Effector memory CD8-positive, alpha-beta T cell (primary cell): Measurements from ENCODE around the gene CCDC126.

Experiments used
- ATAC-seq: fragments of 150-1000 bp; cut with Tn5 transposase; replicated peaks from 2 replicates; pipeline ENCODE4 v1.10.0; 2021; ENCODE audit warnings: mild to moderate bottlenecking, moderate library complexity
- DNase-seq, 3 experiments: peaks; one replicate each; pipeline ENCODE4 v3.0.0; 2021
- H3K27ac Mint-ChIP-seq, 2 donors: one replicate each; pipeline ENCODE4 v1.8.0; 2022; ENCODE audit warnings: mild to moderate bottlenecking in 2 of 2, mixed read lengths in 2 of 2, moderate library complexity in 2 of 2
- H3K27me3 Mint-ChIP-seq, 2 donors: one replicate each; pipeline ENCODE4 v1.8.0; 2022; ENCODE audit warnings: mixed read lengths in 2 of 2
- H3K36me3 Mint-ChIP-seq: one replicate; pipeline ENCODE4 v1.8.0; 2022; ENCODE audit warnings: mild to moderate bottlenecking, moderate library complexity, mixed read lengths; ENCODE audit not compliant: insufficient read depth
- H3K4me1 Mint-ChIP-seq, 2 donors: one replicate each; pipeline ENCODE4 v1.8.0; 2022; ENCODE audit warnings: low read depth in 2 of 2, mixed read lengths in 2 of 2
- H3K4me3 Mint-ChIP-seq, 2 donors: one replicate each; pipeline ENCODE4 v1.8.0; 2022; ENCODE audit warnings: mild to moderate bottlenecking in 2 of 2, mixed read lengths in 2 of 2, moderate library complexity in 2 of 2
- H3K9me3 Mint-ChIP-seq, 2 donors: one replicate each; pipeline ENCODE4 v1.8.0; 2022; ENCODE audit warnings: mixed read lengths in 2 of 2

The CCDC126 gene

DNA sequence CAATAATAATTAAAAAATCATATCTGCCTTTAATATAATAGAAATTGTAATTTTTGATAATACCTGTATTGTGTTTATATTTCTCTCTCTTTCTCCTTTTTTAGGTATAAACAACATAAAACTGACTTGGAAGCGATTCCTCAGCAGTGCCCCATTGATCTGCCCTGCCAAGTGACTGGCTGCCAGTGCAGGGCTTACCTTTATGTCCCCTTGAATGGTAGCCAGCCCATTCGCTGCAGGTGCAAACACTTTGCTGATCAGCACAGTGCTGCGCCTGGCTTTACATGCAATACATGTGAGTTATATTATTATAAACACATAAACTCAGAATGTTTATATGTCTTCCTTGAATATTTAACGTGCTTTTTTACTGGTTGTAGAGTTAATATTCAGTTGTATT is 92.0 kb downstream of the CCDC126 start:
- no peaks in the 10 kb centered on the region for H3K9me3 Mint-ChIP-seq

DNA sequence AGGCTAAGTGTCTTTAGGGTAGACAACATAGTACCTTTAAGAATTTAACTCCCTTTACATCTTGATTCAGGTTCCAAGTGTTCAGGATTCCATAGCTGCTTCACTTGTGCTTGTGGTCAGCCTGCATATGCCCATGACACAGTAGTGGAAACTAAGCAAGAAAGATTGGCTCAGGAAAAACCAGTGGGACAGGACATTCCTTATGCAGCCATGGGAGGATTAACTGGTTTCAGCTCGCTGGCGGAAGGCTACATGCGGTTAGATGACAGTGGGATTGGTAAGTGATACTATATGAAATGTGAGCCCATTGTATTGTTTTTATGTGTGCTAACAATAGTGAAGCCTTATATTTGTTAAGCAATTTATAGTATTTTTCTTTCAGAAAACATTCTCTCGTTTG is 94.1 kb downstream of the CCDC126 start:
- DNase-seq, result no peak
- H3K27me3 Mint-ChIP-seq, result no peaks in the 10 kb centered on the region
- no peak for ATAC-seq
- H3K36me3 Mint-ChIP-seq, result peaks cover 35% of the 10 kb centered on the region
- H3K4me3 Mint-ChIP-seq, result no peak overlapping the region
- H3K27ac Mint-ChIP-seq, result peak overlapping the region in 1 of 2 donors; percentile 32
- H3K4me1 Mint-ChIP-seq, result peaks cover 0 to 3% of the 10 kb centered on the region in 2 donors
- H3K9me3 Mint-ChIP-seq, result no peaks in the 10 kb centered on the region

More for the DNA sequence above, 92.0 kb downstream of the CCDC126 start:
- no peak overlapping the region for H3K27ac Mint-ChIP-seq
- ATAC-seq (no peak), DNase-seq (no peak)
- peaks cover 0 to 3% of the 10 kb centered on the region in 2 donors for H3K4me1 Mint-ChIP-seq
- H3K36me3 Mint-ChIP-seq, result peaks cover 35% of the 10 kb centered on the region
- no peak overlapping the region for H3K4me3 Mint-ChIP-seq
- H3K27me3 Mint-ChIP-seq, result no peaks in the 10 kb centered on the region

DNA sequence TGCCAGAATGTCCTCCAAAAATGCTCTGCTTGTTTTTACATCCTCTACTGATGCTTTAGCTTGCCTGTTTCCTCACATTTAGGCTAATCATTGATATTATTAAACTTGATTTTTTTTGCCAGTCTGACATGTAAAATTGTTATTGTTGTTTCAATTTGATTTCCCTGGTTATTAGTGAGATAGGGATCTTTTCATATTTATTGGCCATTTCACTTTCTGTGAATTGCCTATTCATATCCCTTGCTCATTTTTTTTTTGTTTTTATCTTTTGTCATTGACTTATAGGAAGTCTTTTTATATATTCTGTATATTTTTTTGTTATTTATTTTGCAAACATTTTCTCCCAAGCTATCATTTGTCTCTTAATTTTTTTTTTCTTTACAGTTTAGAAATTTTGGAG is 96.0 kb downstream of the CCDC126 start:
- Mint-ChIP-seq H3K4me3 (no peak overlapping the region), H3K27me3 (no peaks in the 10 kb centered on the region), H3K9me3 (no peaks in the 10 kb centered on the region), H3K4me1 (peaks cover 5 to 6% of the 10 kb centered on the region in 2 donors), H3K27ac (no peak overlapping the region), H3K36me3 (peaks cover 31% of the 10 kb centered on the region)
- ATAC-seq, result no peak
- no peak for DNase-seq
